HL-60/S4 (cell line): ENCODE measurements around the gene PCSK2.

Experiments used
- in situ Hi-C: fragments of 300-500 bp; cut with MboI; formaldehyde crosslinking; loops from 2 replicates; pipeline ENCODE4 v1.14.3; 2022; ENCODE audit warnings: low sequenced_read_pairs

The PCSK2 gene

DNA sequence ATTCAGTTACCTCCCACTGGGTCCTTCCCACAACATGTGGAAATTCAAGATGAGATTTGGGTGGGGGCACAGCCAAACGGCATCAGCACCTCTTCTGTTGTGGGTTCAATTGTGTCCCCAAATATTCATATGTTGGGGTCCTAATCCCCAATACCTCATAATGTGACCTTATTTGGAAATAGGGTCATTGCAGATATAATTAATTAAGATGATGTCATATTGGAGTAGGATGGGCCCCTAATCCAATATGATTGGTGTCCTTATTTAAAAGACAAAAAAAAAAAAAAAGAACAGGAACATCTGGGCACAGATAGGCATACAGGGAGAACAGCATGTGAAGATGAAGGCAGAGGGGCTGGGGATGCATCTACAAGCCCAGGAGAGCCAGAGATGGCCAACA, 214.9 kb downstream of the PCSK2 start:
- in situ Hi-C loops = loop anchor here (25.0 kb wide), 1 partner anchor 629 kb away; no protein-coding TSS in a partner anchor

DNA sequence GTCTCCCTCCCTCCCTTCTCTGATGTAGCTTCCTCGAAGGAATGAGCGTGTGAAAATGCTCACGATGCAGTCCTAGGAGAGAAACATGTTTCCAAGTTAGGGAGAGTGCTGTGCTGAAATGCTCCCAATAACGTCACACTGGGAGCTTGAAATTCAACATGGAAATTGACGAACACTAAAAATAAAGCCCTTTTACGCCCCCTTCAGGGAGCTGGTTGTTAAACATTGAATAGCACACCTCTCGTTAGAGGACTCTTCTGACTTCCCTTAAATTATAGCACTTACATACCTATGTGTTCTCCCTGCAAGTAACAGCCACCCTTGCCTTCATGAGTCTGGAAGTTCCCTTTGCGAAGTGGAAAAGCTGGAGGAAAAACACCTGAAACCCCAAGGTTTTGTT, 215.7 kb downstream of the PCSK2 start:
- in situ Hi-C loops = loop anchor here (25.0 kb wide), 1 partner anchor 630 kb away; no protein-coding TSS in a partner anchor

DNA sequence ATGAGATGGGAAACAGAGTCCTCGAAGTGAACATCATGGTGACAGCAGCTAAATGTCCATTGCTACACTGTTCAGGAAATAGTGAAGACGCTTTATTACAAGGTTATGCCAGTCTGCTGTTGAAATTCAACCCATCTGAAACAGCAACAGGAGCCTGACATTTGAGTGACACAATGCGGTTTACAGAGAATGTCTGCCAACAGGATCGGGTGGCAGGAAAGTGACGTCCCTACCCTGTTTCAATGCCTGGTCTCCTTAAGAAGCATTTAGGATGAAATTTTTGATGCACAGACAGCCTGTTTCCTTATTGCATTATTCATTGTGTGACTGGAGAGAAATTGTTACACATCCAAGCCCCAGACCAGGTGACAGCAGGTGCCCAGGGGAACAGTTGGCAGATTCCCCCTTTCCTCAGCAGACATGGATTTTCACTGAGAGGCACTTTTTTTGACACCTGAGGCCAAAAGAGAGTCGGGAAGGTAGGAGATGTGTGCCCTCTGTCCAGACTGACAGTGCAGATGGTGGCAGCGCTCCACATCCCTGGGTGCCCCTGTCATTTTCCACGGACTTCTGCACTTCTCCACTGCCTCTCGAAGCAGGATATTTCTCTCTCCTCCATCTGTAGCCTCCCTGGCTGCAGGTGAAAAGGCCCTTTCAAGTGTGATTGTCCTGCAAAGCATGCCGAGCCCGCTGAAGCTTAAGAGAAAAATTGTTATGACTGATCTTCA, 216.5 kb downstream of the PCSK2 start:
- in situ Hi-C loops = loop anchor here (25.0 kb wide), 1 partner anchor 631 kb away; no protein-coding TSS in a partner anchor

DNA sequence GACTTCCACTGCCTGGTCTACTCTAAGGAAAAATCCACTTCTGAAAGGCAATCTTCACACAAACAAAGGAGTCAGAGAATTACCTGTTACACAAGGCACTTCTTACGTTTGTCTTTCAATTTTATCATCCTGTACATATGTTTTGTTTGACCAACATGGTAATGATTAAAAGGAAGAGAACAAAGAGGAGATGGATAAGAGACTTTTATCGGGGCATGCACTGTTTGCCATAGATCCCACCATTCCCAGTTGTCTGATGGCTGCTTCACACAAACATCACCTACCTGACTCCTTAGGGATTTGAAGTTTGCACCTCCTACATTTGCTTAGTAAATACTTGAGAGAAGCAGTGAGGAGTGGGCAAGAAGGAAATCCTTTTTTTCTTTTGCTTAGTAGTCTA, 217.3 kb downstream of the PCSK2 start:
- in situ Hi-C loops = loop anchor here (25.0 kb wide), 1 partner anchor 632 kb away; no protein-coding TSS in a partner anchor

DNA sequence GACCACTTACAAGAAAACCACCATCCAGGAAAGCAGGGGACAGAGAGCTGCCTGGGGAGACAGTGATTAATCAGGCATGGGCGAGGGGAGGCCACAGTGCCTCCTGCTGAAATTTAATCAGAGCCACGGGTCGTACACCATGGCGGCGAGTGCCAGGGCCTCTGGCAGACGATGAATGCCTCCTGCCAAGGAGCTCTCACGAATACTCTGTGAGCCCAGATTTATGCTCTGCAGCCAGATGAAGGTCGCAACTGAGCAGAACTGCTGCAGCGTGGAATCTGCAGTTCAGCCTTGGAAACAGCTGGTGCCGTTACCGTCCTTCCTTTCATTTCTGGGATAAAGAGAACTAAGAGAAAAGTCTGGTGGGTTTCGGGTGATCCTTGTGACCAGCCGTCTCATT, 218.7 kb downstream of the PCSK2 start:
- in situ Hi-C loops = loop anchor here (25.0 kb wide), 1 partner anchor 633 kb away; no protein-coding TSS in a partner anchor

DNA sequence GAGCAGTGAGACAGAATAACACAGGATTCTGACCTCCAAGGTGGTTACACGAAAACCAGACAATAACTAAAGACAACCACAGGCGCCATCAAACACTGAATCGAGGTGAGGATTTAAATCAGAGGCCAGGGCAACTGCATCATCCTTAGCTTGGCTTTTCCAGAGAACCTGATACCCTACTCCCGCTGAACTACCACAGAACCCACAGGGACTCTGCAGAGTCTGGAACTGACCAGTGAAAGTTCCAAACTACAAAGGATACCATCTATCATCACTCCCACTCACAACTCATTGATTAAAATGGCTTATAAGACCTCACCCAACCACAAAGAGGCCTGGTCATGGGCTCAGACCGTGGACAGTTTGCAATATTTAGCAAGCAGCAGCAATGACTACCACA, 219.3 kb downstream of the PCSK2 start:
- in situ Hi-C loops = loop anchor here (25.0 kb wide), 1 partner anchor 634 kb away; no protein-coding TSS in a partner anchor

DNA sequence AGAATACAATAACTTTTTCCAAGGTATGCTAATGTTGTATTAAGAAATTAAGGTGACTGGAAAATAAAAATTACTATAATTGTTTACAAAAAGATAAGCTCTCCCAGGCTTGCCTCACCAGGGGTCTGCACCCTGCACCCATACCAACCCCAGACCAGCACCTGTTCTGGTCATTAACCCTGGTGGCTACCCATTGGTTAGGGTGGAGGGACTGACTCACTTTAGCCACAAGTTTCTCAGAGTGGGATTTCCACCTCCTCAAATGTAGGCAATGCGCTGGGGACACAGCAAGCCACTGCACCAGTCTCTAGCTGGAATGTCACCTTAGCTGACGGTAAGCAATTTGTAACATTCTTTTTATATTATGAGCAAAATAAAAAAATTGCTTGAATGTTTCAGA, 221.2 kb downstream of the PCSK2 start:
- in situ Hi-C loops = loop anchor here (25.0 kb wide), 1 partner anchor 636 kb away; no protein-coding TSS in a partner anchor

DNA sequence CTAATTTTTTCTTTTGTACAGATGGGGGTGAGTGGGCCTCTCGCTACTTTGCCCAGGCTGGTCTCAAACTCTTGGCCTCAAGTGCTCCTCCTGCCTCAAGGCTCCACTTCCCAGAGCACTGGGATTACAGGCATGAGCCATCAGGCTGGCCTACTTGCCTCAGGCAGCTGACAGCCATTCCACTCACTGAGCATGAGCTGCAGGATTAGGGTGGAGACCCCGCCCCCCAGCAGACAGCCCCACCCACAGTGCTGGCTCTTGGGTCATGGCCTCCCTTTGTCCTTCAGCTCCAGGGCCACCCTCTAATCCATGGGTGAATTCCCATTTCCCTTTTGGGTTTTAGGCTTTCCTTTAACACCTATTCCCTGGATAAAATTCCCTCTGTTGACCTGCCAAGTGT, 222.2 kb downstream of the PCSK2 start:
- in situ Hi-C loops = loop anchor here (25.0 kb wide), 1 partner anchor 637 kb away; no protein-coding TSS in a partner anchor

DNA sequence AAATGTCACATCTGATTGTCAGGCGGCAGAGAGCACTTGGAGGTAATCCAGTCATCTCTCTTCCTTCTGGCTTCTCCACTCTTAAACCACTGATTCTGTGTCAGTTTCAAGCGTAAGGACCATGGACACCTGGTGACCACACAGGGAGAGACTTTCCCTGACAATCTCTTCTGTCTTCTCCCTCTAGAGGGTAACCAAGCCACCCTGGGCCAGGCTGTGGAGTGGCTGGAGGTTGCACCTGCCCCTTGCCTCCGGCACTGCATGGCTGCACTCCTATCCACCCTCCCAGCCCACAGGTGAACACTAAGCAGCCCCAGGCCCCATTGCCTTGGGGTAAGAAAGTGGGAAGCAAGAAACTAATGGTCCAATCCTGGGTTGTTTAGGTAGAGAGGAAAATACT, 225.6 kb downstream of the PCSK2 start:
- in situ Hi-C loops = no loop called here

DNA sequence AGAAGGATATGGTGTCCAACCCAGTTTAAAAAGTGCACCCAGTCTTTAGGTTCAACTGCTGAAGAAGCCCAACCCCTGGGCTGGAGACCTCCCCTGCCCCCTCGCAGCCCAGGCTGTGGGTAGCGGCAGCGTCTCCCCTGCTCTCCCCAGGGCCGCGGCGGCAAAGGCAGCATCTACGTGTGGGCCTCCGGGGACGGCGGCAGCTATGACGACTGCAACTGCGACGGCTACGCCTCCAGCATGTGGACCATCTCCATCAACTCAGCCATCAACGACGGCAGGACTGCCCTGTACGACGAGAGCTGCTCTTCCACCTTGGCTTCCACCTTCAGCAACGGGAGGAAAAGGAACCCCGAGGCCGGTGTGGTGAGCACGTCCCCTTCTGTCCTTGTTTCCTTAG, 226.8 kb downstream of the PCSK2 start:
- in situ Hi-C loops = no loop called here

DNA sequence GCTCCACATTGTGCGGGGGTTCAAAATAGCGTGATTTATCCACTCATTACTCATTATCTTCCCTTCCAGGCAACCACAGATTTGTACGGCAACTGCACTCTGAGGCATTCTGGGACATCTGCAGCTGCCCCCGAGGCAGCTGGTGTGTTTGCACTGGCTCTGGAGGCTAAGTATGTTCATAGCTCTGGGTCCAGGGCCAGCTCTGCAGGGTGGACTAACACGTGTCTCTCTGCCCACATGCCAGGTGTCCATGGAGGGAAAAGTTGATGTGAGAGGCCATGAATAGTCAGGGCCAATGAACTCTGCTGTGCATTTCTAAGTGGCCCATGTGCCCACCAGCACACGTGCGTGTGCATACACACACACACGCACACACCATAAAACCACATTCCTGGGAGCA, 229.4 kb downstream of the PCSK2 start:
- in situ Hi-C loops = no loop called here

DNA sequence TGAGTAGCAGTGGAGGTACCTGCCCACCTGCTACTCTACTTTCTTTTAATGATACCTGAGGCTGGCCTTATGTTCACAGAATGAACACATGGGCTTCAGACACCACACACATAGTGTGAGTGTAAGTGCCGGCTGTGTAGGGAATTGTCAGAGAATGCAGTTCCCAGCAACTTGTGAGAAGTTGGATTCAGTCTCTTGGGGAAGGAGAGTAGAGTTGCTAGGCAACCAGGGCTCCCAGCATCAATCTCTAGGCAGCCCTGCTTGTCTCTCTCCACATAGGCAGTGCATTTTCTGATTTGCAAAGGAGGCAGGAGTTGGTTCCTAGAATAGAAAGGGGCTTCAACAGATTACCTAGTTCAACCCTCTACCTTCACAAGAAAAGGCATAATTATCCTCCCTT, 230.2 kb downstream of the PCSK2 start:
- in situ Hi-C loops = no loop called here

DNA sequence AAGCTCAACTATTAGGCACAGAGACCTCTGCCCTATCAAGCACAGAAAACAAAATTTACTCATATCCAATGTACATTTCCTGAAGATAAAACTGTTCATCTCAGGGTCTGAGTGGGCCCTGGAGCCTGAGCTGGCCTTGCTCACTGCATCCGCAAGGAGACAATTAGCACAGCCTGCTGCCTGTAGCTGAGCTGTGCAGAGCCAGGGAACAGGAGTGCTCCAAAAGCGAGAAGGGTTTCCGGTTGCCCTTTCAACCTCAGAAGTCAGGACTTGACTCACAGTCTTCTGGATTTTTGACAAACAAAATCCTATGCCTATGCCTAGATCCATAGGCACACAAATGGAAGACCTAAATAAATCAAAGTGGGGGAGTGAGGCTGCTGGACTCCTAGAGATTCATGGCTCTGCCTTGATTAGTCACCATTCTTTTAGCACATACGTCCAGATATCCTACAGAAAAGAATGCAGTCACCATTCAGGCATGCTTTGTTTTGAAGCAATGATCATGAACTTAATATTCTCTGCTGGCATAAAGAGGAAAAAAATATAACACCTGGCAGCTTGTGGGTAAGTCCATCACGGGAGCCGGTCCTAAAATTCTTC, 230.8 kb downstream of the PCSK2 start:
- in situ Hi-C loops = no loop called here

DNA sequence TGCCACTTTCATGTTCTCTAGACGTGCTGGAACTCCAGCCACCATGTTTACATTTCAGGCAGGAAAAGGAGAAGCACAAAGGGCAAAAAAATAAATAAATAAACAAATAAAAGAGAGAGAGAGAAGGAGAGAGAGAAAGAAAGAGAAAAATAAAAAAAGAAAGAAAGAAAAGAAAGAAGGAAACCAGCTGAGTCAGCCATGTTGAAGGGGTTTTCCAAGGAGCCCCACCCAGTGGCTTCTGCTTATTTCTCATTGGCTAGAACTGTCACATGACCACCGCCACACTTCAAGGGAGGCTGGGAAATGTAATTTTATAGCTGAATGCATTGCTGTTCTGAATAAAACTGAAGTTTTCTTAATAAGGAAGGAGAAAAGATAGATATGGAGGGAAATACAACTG, 233.3 kb downstream of the PCSK2 start:
- in situ Hi-C loops = no loop called here

DNA sequence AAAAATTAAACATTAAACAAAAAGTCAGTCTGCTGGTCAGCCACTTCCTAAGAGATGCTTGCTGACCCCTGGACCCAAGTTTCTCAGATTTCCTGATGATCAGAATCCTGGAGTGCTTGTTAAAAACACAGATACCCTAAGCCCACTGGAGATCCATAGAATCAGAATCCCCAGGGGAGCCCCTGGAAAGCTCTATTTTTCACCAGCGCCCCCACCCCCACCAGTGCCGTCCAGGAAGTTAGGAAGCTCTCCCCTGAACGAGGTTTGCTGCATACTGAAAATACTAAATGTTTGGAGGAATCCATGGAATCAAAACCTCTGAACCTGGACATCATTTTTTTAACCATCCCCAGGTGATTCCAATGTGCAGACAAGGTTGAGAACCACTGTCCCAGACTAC, 235.1 kb downstream of the PCSK2 start:
- in situ Hi-C loops = no loop called here

DNA sequence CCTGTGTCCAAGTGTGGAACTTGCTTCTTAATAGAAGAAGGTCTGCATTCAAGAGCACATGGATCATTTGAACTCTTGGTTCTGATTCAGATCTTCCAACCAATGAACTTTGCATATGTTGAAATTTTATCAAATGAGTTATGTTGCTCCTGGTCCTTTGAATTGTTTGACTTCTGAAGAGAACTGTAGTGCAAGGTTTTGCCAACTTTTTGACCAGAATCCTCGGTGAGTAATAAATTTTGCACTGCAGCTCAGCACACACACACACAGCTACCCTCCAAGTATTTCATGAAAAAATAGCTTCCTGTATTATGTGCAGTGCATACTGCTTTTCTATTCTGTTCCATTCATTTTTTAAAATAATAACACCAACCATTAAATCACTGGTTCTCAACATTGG, 236.9 kb downstream of the PCSK2 start:
- in situ Hi-C loops = no loop called here

DNA sequence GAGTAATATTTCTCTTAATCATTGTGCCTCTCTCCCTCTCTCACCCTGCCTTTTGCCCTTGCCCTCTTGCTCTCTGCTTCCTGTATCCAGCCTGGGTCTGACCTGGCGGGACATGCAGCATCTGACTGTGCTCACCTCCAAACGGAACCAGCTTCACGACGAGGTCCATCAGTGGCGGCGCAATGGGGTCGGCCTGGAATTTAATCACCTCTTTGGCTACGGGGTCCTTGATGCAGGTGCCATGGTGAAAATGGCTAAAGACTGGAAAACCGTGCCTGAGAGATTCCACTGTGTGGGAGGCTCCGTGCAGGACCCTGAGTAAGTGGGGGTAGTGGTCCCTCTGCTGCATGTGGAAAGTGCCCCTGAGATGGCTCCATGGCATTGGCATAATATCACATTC, 238.4 kb downstream of the PCSK2 start:
- in situ Hi-C loops = no loop called here

DNA sequence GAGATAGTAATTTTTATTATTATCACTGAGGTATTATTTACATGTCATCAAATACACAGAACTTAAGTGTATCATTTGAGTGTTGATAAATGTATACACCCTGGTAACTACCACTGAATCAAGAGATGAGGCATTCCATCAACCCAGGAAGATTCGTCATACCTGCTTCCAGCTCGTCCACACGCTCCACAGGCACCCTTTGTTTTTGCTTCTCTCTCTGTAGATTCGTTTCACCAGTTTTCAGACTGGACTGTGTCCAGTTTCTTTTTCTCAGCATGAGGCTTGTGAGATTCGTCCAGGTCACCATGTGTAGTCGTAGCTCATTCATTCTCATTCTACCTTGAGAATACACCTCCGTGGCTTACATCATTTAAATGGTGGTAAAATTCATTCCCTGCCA, 239.8 kb downstream of the PCSK2 start:
- in situ Hi-C loops = no loop called here

DNA sequence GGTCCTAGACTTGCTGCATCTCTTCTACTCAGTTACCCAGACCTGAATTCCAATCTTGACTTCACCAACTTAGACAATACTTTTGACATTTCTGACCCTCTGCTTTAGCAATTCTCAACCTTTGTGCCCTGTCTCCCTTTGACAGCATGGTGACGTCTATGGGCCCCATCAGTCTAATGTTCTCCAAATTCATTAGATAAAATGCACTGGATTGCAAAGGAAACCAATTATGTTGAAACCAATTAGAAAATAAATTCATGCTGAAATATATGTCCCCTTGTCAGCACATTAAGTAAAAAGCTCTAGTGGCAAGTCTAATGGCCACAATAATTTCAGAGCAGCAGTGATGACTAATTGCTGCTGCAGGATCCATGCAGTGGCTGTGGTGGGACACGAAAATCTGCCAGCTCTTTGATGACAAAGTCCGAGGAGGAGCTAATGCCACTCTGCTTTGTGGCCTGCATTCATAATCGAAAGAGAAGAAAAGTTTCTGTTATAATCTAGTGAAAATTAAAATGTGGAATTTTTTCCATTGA, 240.3 kb downstream of the PCSK2 start:
- in situ Hi-C loops = no loop called here

DNA sequence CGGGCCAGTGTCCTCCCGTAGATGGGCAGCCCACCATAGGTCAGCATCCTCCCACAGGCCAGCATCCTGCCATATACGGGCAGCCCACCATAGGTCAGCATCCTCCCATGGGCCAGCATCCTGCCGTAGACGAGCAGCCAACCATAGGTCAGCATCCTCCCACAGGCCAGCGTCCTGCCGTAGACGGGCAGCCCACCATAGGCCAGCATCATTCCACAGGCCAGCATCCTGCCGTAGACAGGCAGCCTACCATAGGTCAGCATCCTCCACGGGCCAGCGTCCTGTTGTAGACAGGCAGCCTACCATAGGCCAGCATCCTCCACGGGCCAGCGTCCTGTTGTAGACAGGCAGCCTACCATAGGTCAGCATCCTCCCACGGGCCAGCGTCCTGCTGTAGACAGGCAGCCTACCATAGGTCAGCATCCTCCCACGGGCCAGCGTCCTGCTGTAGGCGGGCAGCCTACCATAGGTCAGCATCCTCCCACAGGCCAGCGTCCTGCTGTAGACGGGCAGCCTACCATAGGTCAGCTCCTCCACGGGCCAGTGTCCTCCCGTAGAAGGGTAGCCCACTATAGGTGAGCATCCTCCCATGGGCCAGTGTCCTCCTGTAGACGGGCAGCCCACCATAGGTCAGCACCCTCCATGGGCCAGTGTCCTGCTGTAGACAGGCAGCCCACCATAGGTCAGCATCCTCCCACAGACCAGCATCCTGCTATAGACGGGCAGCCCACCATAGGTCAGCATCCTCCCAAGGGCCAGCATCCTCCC, 241.4 kb downstream of the PCSK2 start:
- in situ Hi-C loops = no loop called here
